GM12801 (cell line): ENCODE data around the gene TTC33.

ENCODE experiments used
- CTCF ChIP-seq: IDR thresholded peaks from one replicate; pipeline ENCODE4 v1.5.1; 2011; ENCODE audit warnings: control low read depth; ENCODE audit not compliant: insufficient read length; ENCODE audit errors: extremely low read depth

TTC33 gene

GRCh38 chr5:40464511-40464910, 291.2 kb downstream of the TTC33 start:
- TF ChIP-seq CTCF, result no peak
